Renal cortical epithelial cell (primary cell): Measurements from ENCODE around the gene EXOC1L. TPM values are rescaled to one million over a fixed set of nuclear protein-coding genes. Genes with fewer than 3 reads are reported as not detected.

Experiments used
- DNase-seq: peaks from one replicate; pipeline ENCODE4 v3.0.0-alpha.2; 2011; ENCODE audit warnings: low read depth
- total RNA-seq: library from RNA; depleted of rRNA; stranded (reverse); fragments of >200 nt; gene quantifications from 2 replicates; pipeline ENCODE4 v1.2.3, GENCODE V29; 2014

The EXOC1L gene
- total RNA-seq, 1 donor from 2014 or later = not detected

DNA sequence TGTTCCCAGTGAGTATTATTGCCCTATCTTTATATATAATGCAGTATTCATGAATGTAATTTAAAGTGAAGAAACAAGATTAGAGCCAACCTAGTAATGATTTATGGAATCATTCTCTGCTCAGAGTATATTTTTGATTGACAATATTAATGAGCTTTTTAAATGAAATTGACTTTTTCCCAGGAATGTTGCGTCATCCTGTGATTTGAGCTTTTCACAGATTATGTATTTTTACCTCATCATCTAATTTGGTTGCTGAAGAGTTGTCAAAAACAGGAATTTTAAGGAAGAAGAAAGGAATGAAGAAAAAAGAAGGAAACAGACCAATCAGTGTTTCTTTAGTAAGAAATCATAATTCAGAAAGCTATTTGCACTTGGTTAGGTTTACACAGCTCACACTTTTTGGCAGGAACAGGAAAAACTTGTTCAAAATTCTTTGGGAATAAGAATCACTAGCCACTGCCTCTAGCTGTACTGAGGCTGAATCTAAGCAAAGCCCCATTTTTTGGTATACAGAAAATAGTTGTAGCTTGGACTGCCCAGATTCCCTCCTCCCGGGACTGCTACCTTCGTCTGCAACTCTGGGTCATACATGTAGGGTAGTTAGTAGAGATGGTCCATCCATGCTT lies 61.2 kb downstream of the EXOC1L start:
- DNase-seq = no peak

DNA sequence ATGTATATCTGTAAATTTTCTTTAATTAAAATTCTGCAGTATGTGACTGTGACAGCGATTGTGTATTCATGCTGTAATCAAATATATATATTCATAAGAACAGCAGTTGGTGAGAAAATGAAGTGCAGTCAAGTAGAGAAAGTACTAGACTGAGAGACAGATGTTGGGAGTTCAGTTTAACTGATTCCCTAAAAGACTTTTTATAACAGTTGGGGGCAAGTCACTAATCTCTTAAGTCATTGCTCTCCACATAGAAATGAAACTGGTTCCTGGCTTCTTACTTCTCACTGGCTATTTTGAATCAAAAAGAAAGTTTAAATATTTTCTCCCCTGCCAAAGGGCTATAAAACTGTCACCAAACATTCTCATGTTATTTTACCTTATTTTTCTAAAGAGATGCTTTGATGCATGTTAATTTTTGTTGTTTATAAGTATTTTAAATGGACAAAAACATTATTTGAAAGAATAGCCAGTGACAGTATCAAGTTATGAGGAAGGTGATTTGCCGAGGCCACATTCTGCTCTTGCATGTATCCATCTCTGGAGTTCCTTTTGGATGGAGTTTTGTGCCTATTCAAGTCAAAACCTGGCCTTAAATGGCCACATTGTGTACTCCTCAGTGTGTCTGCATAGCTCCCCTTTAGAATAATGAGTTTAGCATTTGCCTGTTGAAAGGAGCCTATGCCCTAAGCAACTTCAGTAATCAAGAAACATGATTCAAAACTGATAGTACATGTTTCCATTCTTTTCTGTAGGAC lies 64.7 kb downstream of the EXOC1L start:
- no peak for DNase-seq

- no peak for DNase-seq
Observed at GRCh38 chr4:55884851-55885219, 65.2 kb downstream of the EXOC1L start.

Other genes with a start within 250 kb of the EXOC1L start
- gene PDCL2, start 227.5 kb upstream of the EXOC1L start, total RNA-seq = not detected in 2 replicates
- 4.0 TPM in 1 of 2 replicates, not detected in the other for gene NMU, start 183.5 kb upstream of the EXOC1L start, total RNA-seq
- 50.9 and 62.6 TPM in 2 replicates for gene EXOC1, start 33.9 kb downstream of the EXOC1L start, total RNA-seq
- 5.4 and 8.9 TPM in 2 replicates for gene CEP135, start 129.2 kb downstream of the EXOC1L start, total RNA-seq